Activated naive CD4-positive, alpha-beta T cell treated with anti-CD3 and anti-CD28 coated beads, Interleukin-2, amount 10 ng/mL, durations not matched to agents 7 days and 5 days (primary cell): ENCODE measurements around the gene CCDC121.
A peak's percentile ranks its signal among the peaks of the same experiment; 100 is the strongest.

ENCODE experiments used
- CTCF ChIA-PET: fragments of 350-600 bp; sonication (Branson Sonifier 250); formaldehyde crosslinking; loops from one replicate; lab custom pipeline; 2021; ENCODE audit warnings: antibody characterized with exemption; lab: Charles Lee
- DNase-seq: peaks from one replicate; pipeline ENCODE4 v3.0.0-alpha.2; 2020
- H3K27ac Mint-ChIP-seq: one replicate; pipeline ENCODE4 v1.8.0; 2021; ENCODE audit warnings: mild to moderate bottlenecking, moderate library complexity, mixed read lengths
- H3K27me3 Mint-ChIP-seq: one replicate; pipeline ENCODE4 v1.8.0; 2021; ENCODE audit warnings: mild to moderate bottlenecking, mixed read lengths
- H3K36me3 Mint-ChIP-seq: one replicate; pipeline ENCODE4 v1.8.0; 2021; ENCODE audit warnings: mixed read lengths
- H3K4me1 Mint-ChIP-seq: one replicate; pipeline ENCODE4 v1.8.0; 2021; ENCODE audit warnings: mixed read lengths
- H3K4me3 Mint-ChIP-seq: one replicate; pipeline ENCODE4 v1.8.0; 2021; ENCODE audit warnings: mild to moderate bottlenecking, moderate library complexity, mixed read lengths
- H3K9me3 Mint-ChIP-seq: one replicate; pipeline ENCODE4 v1.8.0; 2021; ENCODE audit warnings: mixed read lengths

The CCDC121 gene

GRCh38 chr2:27628767-27629709 is at the start of gene CCDC121, which contains the start of gene GPN1:
TSS of gene CCDC121 (minus strand) at chr2:27629012. CDS start at chr2:27627799, 1,213 bp downstream.
TSS of gene GPN1 (plus strand) at chr2:27629050. CDS start at chr2:27629059, 9 bp downstream.
- CTCF ChIA-PET = interaction anchor here (1.3 to 3.4 kb wide), 3 partner anchors 54 to 278 kb away, joined by 3 to 13 read pairs (median 3); partner anchors contain the start of gene PPM1G
- H3K27ac Mint-ChIP-seq = no peak within 1 kb of the TSS
- H3K4me1 Mint-ChIP-seq = peaks cover 33% of the 10 kb centered on the region
- H3K36me3 Mint-ChIP-seq = peaks cover 30% of the 10 kb centered on the region
- H3K9me3 Mint-ChIP-seq = no peaks in the 10 kb centered on the region
- DNase-seq = peak; percentile 98
- no peak within 1 kb of the TSS for H3K4me3 Mint-ChIP-seq
- H3K27me3 Mint-ChIP-seq = no peaks in the 10 kb centered on the region

GRCh38 chr2:27672723-27673486 is 44.1 kb upstream of the CCDC121 start:
- H3K4me3 Mint-ChIP-seq = no peak overlapping the region
- H3K9me3 Mint-ChIP-seq = no peaks in the 10 kb centered on the region
- H3K36me3 Mint-ChIP-seq = peaks cover 45% of the 10 kb centered on the region
- DNase-seq = no peak
- peaks cover 4% of the 10 kb centered on the region for H3K4me1 Mint-ChIP-seq
- CTCF ChIA-PET = interaction anchor here (2.1 kb wide), 1 partner anchor 10 kb away, joined by 11 read pairs; no protein-coding TSS in a partner anchor
- no peaks in the 10 kb centered on the region for H3K27me3 Mint-ChIP-seq
- H3K27ac Mint-ChIP-seq = no peak overlapping the region

GRCh38 chr2:27671235-27671634 is 42.4 kb upstream of the CCDC121 start:
- Mint-ChIP-seq H3K27ac (no peak overlapping the region), H3K27me3 (no peaks in the 10 kb centered on the region), H3K4me3 (no peak overlapping the region), H3K9me3 (no peaks in the 10 kb centered on the region), H3K36me3 (peaks cover 45% of the 10 kb centered on the region), H3K4me1 (peaks cover 6% of the 10 kb centered on the region)
- no peak for DNase-seq
- CTCF ChIA-PET = no interaction called here

- CTCF ChIA-PET = no interaction called here
- Mint-ChIP-seq H3K4me1 (peaks cover 32% of the 10 kb centered on the region), H3K9me3 (no peaks in the 10 kb centered on the region), H3K27ac (no peak overlapping the region), H3K4me3 (no peak overlapping the region), H3K27me3 (no peaks in the 10 kb centered on the region), H3K36me3 (peaks cover 34% of the 10 kb centered on the region)
- no peak for DNase-seq
These were observed 38.6 kb upstream of the CCDC121 start for GRCh38 chr2:27667446-27667845.

GRCh38 chr2:27664622-27665363 is 36.0 kb upstream of the CCDC121 start:
- DNase-seq = no peak
- CTCF ChIA-PET = interaction anchor here (1.7 to 2.0 kb wide), 2 partner anchors 18 to 19 kb away, joined by 4 to 16 read pairs; no protein-coding TSS in a partner anchor
- Mint-ChIP-seq H3K36me3 (peaks cover 35% of the 10 kb centered on the region), H3K27ac (peak overlapping the region; percentile 99), H3K4me1 (peaks cover 37% of the 10 kb centered on the region), H3K9me3 (no peaks in the 10 kb centered on the region), H3K27me3 (no peaks in the 10 kb centered on the region), H3K4me3 (peak overlapping the region; percentile 99)

GRCh38 chr2:27664154-27664574 is 35.4 kb upstream of the CCDC121 start:
- CTCF ChIA-PET = interaction anchor here (2.0 kb wide), 1 partner anchor 20 kb away, joined by 16 read pairs; no protein-coding TSS in a partner anchor
- Mint-ChIP-seq H3K4me3 (peak overlapping the region; percentile 99), H3K27me3 (no peaks in the 10 kb centered on the region), H3K9me3 (no peaks in the 10 kb centered on the region), H3K27ac (peak overlapping the region; percentile 99), H3K36me3 (peaks cover 38% of the 10 kb centered on the region), H3K4me1 (peaks cover 41% of the 10 kb centered on the region)
- DNase-seq = no peak

- peak; percentile 80 for DNase-seq
- CTCF ChIA-PET = interaction anchor here (0.5 to 2.0 kb wide), 3 partner anchors 20 to 804 kb away, joined by 3 to 16 read pairs (median 4); no protein-coding TSS in a partner anchor
- Mint-ChIP-seq H3K4me3 (peak within 1 kb of the TSS; percentile 99), H3K27ac (peak within 1 kb of the TSS; percentile 99), H3K36me3 (peaks cover 36% of the 10 kb centered on the region), H3K4me1 (peaks cover 41% of the 10 kb centered on the region), H3K27me3 (no peaks in the 10 kb centered on the region), H3K9me3 (no peaks in the 10 kb centered on the region)
These were observed 34.7 kb upstream of the CCDC121 start, which contains the start of the genes SLC4A1AP and SUPT7L for GRCh38 chr2:27663285-27664153. TSS of gene SLC4A1AP (plus strand) at chr2:27663889. CDS start at chr2:27663915, 26 bp downstream. TSS of gene SUPT7L (minus strand) at chr2:27663614. CDS start at chr2:27662192, 1,422 bp downstream.

- peak overlapping the region; percentile 18 for H3K4me3 Mint-ChIP-seq
- CTCF ChIA-PET = no interaction called here
- no peak overlapping the region for H3K27ac Mint-ChIP-seq
- H3K36me3 Mint-ChIP-seq = peaks cover 33% of the 10 kb centered on the region
- no peak for DNase-seq
- H3K9me3 Mint-ChIP-seq = no peaks in the 10 kb centered on the region
- peaks cover 40% of the 10 kb centered on the region for H3K4me1 Mint-ChIP-seq
- no peaks in the 10 kb centered on the region for H3K27me3 Mint-ChIP-seq
These were observed 32.6 kb upstream of the CCDC121 start for GRCh38 chr2:27661371-27661770.

- Mint-ChIP-seq H3K27me3 (no peaks in the 10 kb centered on the region), H3K9me3 (no peaks in the 10 kb centered on the region), H3K4me3 (no peak overlapping the region), H3K27ac (no peak overlapping the region), H3K36me3 (peaks cover 53% of the 10 kb centered on the region), H3K4me1 (peaks cover 6% of the 10 kb centered on the region)
- CTCF ChIA-PET = interaction anchor here (1.4 kb wide), 1 partner anchor 28 kb away, joined by 9 read pairs; no protein-coding TSS in a partner anchor
- DNase-seq = no peak
These were observed 26.5 kb upstream of the CCDC121 start for GRCh38 chr2:27655155-27655951.

GRCh38 chr2:27653397-27653796 is 24.6 kb upstream of the CCDC121 start:
- no peaks in the 10 kb centered on the region for H3K4me1 Mint-ChIP-seq
- peaks cover 49% of the 10 kb centered on the region for H3K36me3 Mint-ChIP-seq
- no peak overlapping the region for H3K27ac Mint-ChIP-seq
- no peak overlapping the region for H3K4me3 Mint-ChIP-seq
- H3K9me3 Mint-ChIP-seq = no peaks in the 10 kb centered on the region
- CTCF ChIA-PET = no interaction called here
- no peaks in the 10 kb centered on the region for H3K27me3 Mint-ChIP-seq
- DNase-seq = no peak

GRCh38 chr2:27652790-27653189 is 24.0 kb upstream of the CCDC121 start:
- CTCF ChIA-PET = no interaction called here
- Mint-ChIP-seq H3K4me1 (no peaks in the 10 kb centered on the region), H3K27me3 (no peaks in the 10 kb centered on the region), H3K27ac (no peak overlapping the region), H3K9me3 (no peaks in the 10 kb centered on the region), H3K36me3 (peaks cover 51% of the 10 kb centered on the region), H3K4me3 (no peak overlapping the region)
- DNase-seq = no peak

GRCh38 chr2:27652341-27652740 is 23.5 kb upstream of the CCDC121 start:
- Mint-ChIP-seq H3K4me3 (no peak overlapping the region), H3K36me3 (peaks cover 55% of the 10 kb centered on the region), H3K9me3 (no peaks in the 10 kb centered on the region), H3K27me3 (no peaks in the 10 kb centered on the region), H3K4me1 (no peaks in the 10 kb centered on the region), H3K27ac (no peak overlapping the region)
- CTCF ChIA-PET = no interaction called here
- DNase-seq = no peak
